CD14-positive monocyte (primary cell): ENCODE measurements around the gene ANKRD60. TPM values are rescaled to one million over a fixed set of nuclear protein-coding genes. Genes with fewer than 3 reads are reported as not detected.

Source experiments
- DNase-seq, 3 donors: peaks; one replicate each; pipeline ENCODE4 v3.0.0-alpha.2; 2011 to 2022
- H2AFZ ChIP-seq: 2 replicates; pipeline ENCODE4 v1.6.0; 2012; ENCODE audit warnings: mild to moderate bottlenecking, low read depth, low read length, inconsistent platforms; ENCODE audit not compliant: insufficient read depth, poor library complexity, severe bottlenecking
- H3K27ac ChIP-seq, 2 donors: 1 replicate in 1 of 2; 2 replicates in 1 of 2; pipeline ENCODE4 v1.5.1; 2012 to 2013; ENCODE audit warnings: low read length in 2 of 2, control low read depth in 1 of 2, inconsistent platforms in 1 of 2, low read depth in 1 of 2, mild to moderate bottlenecking in 1 of 2
- H3K27me3 ChIP-seq, 2 donors: one replicate each; pipeline versions ENCODE4 v1.6.0 to v1.6.1; 2011 to 2013; ENCODE audit warnings: low read length in 2 of 2; ENCODE audit not compliant: control insufficient read depth in 2 of 2, insufficient read depth in 2 of 2
- H3K36me3 ChIP-seq, 2 donors: replicated peaks in 1 of 2; 1 replicate in 1 of 2; 2 replicates in 1 of 2; pipeline versions ENCODE4 v1.5.1 to v1.6.1; 2012 to 2013; ENCODE audit warnings: low read length in 2 of 2, control low read depth in 1 of 2, inconsistent platforms in 1 of 2, mild to moderate bottlenecking in 1 of 2; ENCODE audit not compliant: insufficient read depth in 2 of 2, control insufficient read depth in 1 of 2
- H3K4me1 ChIP-seq, 2 donors: 1 replicate in 1 of 2; 2 replicates in 1 of 2; pipeline versions ENCODE4 v1.5.1 to v1.6.1; 2012 to 2013; ENCODE audit warnings: low read length in 2 of 2, control low read depth in 1 of 2, inconsistent platforms in 1 of 2, mild to moderate bottlenecking in 1 of 2, moderate library complexity in 1 of 2; ENCODE audit not compliant: insufficient read depth in 2 of 2, control insufficient read depth in 1 of 2
- H3K4me2 ChIP-seq: replicated peaks from 2 replicates; pipeline ENCODE3; 2012; ENCODE audit warnings: low read length, moderate library complexity, mild to moderate bottlenecking; ENCODE audit not compliant: poor library complexity, severe bottlenecking; ENCODE audit errors: extremely low read depth
- H3K4me3 ChIP-seq, 3 experiments: fragments of 200-600 bp in 1 of 3; sonication (generic) in 1 of 3; replicated peaks in 1 of 3; 1 replicate in 2 of 3; 2 replicates in 1 of 3; pipeline ENCODE4 v1.5.1; 2011 to 2013; ENCODE audit warnings: low read length in 3 of 3, mild to moderate bottlenecking in 3 of 3, control low read depth in 2 of 3, low read depth in 2 of 3, inconsistent platforms in 1 of 3, moderate library complexity in 1 of 3
- H3K79me2 ChIP-seq: 2 replicates; pipeline ENCODE4 v1.6.0; 2012; ENCODE audit warnings: mild to moderate bottlenecking, control low read depth, inconsistent platforms, low read length, moderate library complexity; ENCODE audit not compliant: insufficient read depth
- H3K9ac ChIP-seq: 2 replicates; pipeline ENCODE4 v1.6.0; 2017; ENCODE audit warnings: low read length, mild to moderate bottlenecking; ENCODE audit not compliant: insufficient read depth, poor library complexity, severe bottlenecking
- H3K9me3 ChIP-seq, 2 donors: replicated peaks in 1 of 2; 1 replicate in 1 of 2; 2 replicates in 1 of 2; pipeline versions ENCODE4 v1.5.1 to v1.6.1; 2012 to 2013; ENCODE audit warnings: low read length in 2 of 2, control low read depth in 1 of 2; ENCODE audit not compliant: control insufficient read depth in 1 of 2, insufficient read depth in 1 of 2
- H4K20me1 ChIP-seq: 2 replicates; pipeline ENCODE4 v1.6.0; 2012; ENCODE audit warnings: mild to moderate bottlenecking, low read length, control low read depth, moderate library complexity; ENCODE audit not compliant: insufficient read depth
- H3K27ac Mint-ChIP-seq, 7 donors: one replicate each; pipeline ENCODE4 v1.8.0; 2020; ENCODE audit warnings: mild to moderate bottlenecking in 7 of 7, mixed read lengths in 7 of 7, moderate library complexity in 6 of 7, inconsistent platforms in 2 of 7
- H3K27me3 Mint-ChIP-seq, 3 donors: one replicate each; pipeline ENCODE4 v1.8.0; 2021 to 2022; ENCODE audit warnings: low read depth in 3 of 3, mild to moderate bottlenecking in 3 of 3, mixed read lengths in 3 of 3, moderate library complexity in 3 of 3, inconsistent platforms in 1 of 3
- H3K36me3 Mint-ChIP-seq, 2 donors: one replicate each; pipeline ENCODE4 v1.8.0; 2020; ENCODE audit warnings: mixed read lengths in 2 of 2, inconsistent platforms in 1 of 2, mild to moderate bottlenecking in 1 of 2
- H3K4me1 Mint-ChIP-seq: one replicate; pipeline ENCODE4 v1.8.0; 2020; ENCODE audit warnings: mild to moderate bottlenecking, mixed read lengths
- H3K4me3 Mint-ChIP-seq, 2 donors: one replicate each; pipeline ENCODE4 v1.8.0; 2020; ENCODE audit warnings: mild to moderate bottlenecking in 2 of 2, mixed read lengths in 2 of 2, moderate library complexity in 1 of 2
- H3K9me3 Mint-ChIP-seq, 7 donors: one replicate each; pipeline ENCODE4 v1.8.0; 2020 to 2022; ENCODE audit warnings: mixed read lengths in 7 of 7, mild to moderate bottlenecking in 6 of 7, moderate library complexity in 6 of 7, inconsistent platforms in 2 of 7
- WGBS: methylation state at CpG from one replicate; pipeline ENCODE4 v1.1.5; 2013; ENCODE audit warnings: missing lambda C conversion rate; ENCODE audit not compliant: insufficient coverage; 5-methylcytosine and 5-hydroxymethylcytosine counted together
- intact Hi-C, 2 donors: fragments of 100-400 bp; cut with micrococcal nuclease; formaldehyde crosslinking; loops; one replicate each; pipeline versions ENCODE4 v1.15.0 to v1.15.1; 2023
- polyA plus RNA-seq, 3 donors: library from polyadenylated mRNA; depleted of rRNA in 1 of 3; unstranded in 2 of 3; stranded (reverse) in 1 of 3; fragments of 300-500 nt in 2 of 3; fragments of >200 nt in 1 of 3; fragmentation: Illumina TruSeq in 2 of 3; gene quantifications; 1 replicate in 2 of 3; 2 replicates in 1 of 3; pipeline ENCODE4 v1.2.3, GENCODE V29; 2012 to 2021
- TF ChIP-seq, protein P1 (sequence below): fragments of 200-600 bp; IDR thresholded peaks from one replicate; pipeline ENCODE4 v1.8.0; 2022; ENCODE audit warnings: antibody characterized with exemption, mild to moderate bottlenecking

Gene ANKRD60
- polyA plus RNA-seq, 3 donors: not detected

DNA sequence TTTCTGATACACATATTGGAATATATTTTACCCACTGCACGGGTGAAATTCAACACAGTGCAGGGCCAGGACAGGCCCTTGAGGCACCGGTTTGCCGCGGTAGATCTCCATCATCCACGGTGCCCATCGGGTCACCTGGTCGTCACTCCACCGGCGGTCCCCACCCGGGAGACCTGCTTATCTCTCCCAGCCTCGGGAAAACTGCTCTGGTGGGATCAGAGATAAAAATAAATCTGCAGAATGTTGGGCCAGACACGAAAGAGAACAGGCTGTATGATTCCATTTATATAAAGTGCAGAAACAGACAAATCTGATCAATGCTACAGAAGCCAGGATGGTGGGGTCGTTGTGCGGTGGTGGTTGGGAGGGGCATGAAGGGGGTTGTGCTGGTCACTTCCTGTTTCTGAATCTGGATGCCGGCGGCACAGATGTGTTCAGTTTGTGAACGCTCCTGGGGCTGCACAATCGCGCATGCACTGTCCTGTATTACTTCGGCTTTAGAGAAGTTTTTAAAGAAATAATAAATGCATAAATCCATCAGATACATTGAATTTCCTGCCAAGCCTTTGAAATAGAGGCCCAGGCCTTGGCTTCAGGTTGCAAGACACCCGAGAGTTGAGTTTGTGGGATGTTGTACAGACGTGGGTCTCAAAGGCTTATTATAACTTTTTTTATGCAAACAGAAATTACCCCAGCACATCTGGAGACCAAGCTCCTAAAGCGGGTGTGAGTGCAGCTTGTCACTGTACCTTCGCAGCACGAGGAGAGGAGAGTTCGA is 54.3 kb downstream of the ANKRD60 start:
- Histone ChIP-seq H3K27ac (no peak overlapping the region), H3K9ac (no peak overlapping the region), H3K4me3 (no peak overlapping the region), H4K20me1 (no peaks in the 10 kb centered on the region), H3K79me2 (no peaks in the 10 kb centered on the region), H3K4me2 (no peak overlapping the region), H2AFZ (no peak overlapping the region), H3K9me3 (no peaks in the 10 kb centered on the region), H3K27me3 (peaks cover 0 to 8% of the 10 kb centered on the region in 2 donors), H3K36me3 (no peaks in the 10 kb centered on the region), H3K4me1 (peaks cover 3 to 4% of the 10 kb centered on the region in 2 donors)
- no peak overlapping the region for H3K4me3 Mint-ChIP-seq
- no peaks in the 10 kb centered on the region for H3K36me3 Mint-ChIP-seq
- H3K4me1 Mint-ChIP-seq: peaks cover 9% of the 10 kb centered on the region
- peaks cover 14 to 26% (median 25%) of the 10 kb centered on the region in 3 donors for H3K27me3 Mint-ChIP-seq
- DNase-seq: no peak
- WGBS: 20% methylated on average over 5 of the region's 26 CpGs
- no peak overlapping the region for H3K27ac Mint-ChIP-seq
- peaks cover 0 to 2% (median 0%) of the 10 kb centered on the region in 7 donors for H3K9me3 Mint-ChIP-seq
- TF ChIP-seq, protein P1, sequence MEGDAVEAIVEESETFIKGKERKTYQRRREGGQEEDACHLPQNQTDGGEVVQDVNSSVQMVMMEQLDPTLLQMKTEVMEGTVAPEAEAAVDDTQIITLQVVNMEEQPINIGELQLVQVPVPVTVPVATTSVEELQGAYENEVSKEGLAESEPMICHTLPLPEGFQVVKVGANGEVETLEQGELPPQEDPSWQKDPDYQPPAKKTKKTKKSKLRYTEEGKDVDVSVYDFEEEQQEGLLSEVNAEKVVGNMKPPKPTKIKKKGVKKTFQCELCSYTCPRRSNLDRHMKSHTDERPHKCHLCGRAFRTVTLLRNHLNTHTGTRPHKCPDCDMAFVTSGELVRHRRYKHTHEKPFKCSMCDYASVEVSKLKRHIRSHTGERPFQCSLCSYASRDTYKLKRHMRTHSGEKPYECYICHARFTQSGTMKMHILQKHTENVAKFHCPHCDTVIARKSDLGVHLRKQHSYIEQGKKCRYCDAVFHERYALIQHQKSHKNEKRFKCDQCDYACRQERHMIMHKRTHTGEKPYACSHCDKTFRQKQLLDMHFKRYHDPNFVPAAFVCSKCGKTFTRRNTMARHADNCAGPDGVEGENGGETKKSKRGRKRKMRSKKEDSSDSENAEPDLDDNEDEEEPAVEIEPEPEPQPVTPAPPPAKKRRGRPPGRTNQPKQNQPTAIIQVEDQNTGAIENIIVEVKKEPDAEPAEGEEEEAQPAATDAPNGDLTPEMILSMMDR: no peak
- intact Hi-C loops: loop anchor here in 1 of 2 donors (10.0 kb wide), 1 partner anchor 519 kb away; no protein-coding TSS in a partner anchor

GRCh38 chr20:58173091-58173490 is 55.4 kb downstream of the ANKRD60 start:
- no peak for DNase-seq
- Histone ChIP-seq H3K9ac (no peak overlapping the region), H4K20me1 (no peaks in the 10 kb centered on the region), H3K4me2 (no peak overlapping the region), H3K79me2 (no peaks in the 10 kb centered on the region), H3K36me3 (no peaks in the 10 kb centered on the region), H3K4me3 (no peak overlapping the region), H3K27ac (no peak overlapping the region), H3K27me3 (peaks cover 0 to 5% of the 10 kb centered on the region in 2 donors), H3K9me3 (no peaks in the 10 kb centered on the region), H3K4me1 (peaks cover 0 to 2% of the 10 kb centered on the region in 2 donors), H2AFZ (no peak overlapping the region)
- peaks cover 9 to 21% (median 20%) of the 10 kb centered on the region in 3 donors for H3K27me3 Mint-ChIP-seq
- no peaks in the 10 kb centered on the region for H3K36me3 Mint-ChIP-seq
- H3K27ac Mint-ChIP-seq: no peak overlapping the region
- WGBS: 90% methylated on average over 8 of the region's 9 CpGs
- H3K4me3 Mint-ChIP-seq: no peak overlapping the region
- TF ChIP-seq, protein P1: no peak
- intact Hi-C loops: loop anchor here in 1 of 2 donors (10.0 kb wide), 1 partner anchor 518 kb away; no protein-coding TSS in a partner anchor
- peaks cover 6% of the 10 kb centered on the region for H3K4me1 Mint-ChIP-seq
- H3K9me3 Mint-ChIP-seq: peaks cover 0 to 2% (median 0%) of the 10 kb centered on the region in 7 donors
